SH-SY5Y (cell line): ENCODE data around the gene ZNF576.

ENCODE experiments used
- GATA2 ChIP-seq: IDR thresholded peaks from 2 replicates; pipeline ENCODE4 v1.6.1; 2011; ENCODE audit warnings: mild to moderate bottlenecking, low read depth, low read length
- GATA3 ChIP-seq: IDR thresholded peaks from 2 replicates; pipeline ENCODE4 v1.6.1; 2011; ENCODE audit warnings: low read depth, mild to moderate bottlenecking, low read length, moderate library complexity

GRCh38 chr19:43609872-43610271 is 13.5 kb downstream of the ZNF576 start:
- no peak for TF ChIP-seq GATA2
- no peak for TF ChIP-seq GATA3
